Activated CD4-positive, CD25-positive, alpha-beta regulatory T cell (primary cell): ENCODE data around the gene EML2.
"Not testable (repeated sequence)": the region's sequence is repeated elsewhere in the genome, so short reads cannot be mapped to it uniquely, and the experiment has no call there.

Source experiments
- DNase-seq, 4 experiments: peaks; one replicate each; lab custom pipeline; 2025; lab: John Stamatoyannopoulos, UW

EML2 gene

DNA sequence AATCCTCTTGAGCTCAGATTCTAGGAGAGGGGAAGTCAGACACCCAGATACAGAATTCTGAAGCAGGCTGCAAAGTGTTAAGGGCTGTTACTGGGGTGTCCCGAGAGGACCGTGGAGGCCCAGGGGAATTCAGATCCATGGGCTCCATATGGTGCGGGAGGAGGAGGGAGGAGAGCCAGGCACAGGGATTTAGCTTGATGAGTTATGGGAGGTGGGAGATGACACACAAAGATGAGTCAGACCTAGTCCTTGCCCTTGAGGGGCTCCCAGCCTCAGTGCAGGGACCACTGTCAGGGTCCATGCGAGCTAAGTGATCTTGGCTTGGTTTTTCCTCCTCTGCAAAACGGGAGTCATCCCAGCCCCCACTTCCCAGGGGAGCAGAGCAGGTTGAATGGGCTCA lies 14.4 kb upstream of the EML2 start:
- DNase-seq, result no peak

DNA sequence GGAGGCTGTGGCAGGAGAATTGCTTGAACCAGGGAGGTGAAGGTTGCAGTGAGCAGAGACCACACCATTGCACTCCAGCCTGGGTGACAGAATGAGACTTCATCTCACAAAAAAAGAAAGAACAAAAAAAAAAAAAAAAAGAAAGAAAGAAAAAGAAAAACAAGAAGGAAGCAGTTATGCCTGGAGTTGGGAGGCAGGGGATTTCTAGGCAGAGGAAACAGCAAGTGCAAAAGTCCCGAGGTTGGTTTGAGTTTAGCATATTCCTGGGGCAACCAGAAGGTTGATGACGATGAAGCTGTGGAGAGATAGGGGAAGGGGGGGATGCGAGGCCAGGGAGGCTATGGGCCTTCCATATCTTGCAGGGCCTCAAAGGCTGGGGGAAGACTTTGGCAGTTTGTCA lies 11.5 kb upstream of the EML2 start:
- no peak for DNase-seq

DNA sequence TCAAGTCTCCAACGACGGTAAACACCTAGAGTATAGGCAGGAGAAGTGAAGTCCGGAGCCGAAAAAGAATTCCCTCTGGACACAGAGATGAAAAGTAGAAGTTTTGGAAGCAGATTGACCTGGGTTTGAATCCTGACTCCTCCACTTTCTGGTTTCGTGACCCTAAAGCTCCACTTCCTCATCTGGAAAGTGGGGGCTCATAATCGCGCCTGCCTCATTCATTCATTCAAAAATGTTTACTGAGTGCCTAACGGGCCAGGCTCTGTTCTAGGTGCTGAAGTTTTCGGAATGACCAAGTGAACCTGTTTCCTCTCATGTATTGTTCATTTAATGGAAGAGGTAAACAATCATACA lies 7.1 kb upstream of the EML2 start:
- DNase-seq, result no peak

DNA sequence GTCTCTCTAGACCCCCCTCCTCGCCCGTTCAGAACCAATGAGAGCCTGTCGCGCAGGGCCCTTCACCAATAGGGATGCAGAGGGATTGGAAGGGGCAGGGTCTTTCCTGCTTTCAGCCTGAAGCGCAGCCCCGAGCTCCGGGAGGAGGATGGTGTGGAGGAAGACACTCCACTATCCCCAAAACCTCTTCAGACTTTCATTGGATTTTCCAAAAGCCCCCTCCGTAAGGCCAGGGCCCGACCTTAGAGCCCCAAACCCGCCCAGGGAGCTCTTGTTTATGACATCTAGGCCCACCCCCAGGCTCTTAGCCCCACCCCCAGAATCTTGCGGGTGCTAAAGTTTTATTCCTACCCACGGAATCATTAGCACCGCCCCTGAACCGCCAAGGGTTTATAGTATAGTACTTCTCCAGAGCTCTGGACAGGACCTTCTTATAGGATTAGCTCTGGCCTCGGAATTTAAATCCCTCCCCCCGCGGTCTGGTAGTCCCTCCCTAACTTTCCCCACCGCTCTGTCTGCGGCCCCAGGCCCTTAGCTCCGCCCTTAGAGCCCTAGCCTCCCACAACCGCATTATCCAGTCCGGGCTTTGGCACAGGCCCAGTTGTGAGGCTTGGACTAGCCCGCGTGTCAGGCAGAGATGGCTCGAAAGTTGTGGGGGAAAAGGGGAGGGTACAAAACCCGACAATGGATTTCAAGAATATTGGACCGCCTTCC lies 6.6 kb upstream of the EML2 start:
- DNase-seq, result peak; percentile 42 to 66 (median 54)

DNA sequence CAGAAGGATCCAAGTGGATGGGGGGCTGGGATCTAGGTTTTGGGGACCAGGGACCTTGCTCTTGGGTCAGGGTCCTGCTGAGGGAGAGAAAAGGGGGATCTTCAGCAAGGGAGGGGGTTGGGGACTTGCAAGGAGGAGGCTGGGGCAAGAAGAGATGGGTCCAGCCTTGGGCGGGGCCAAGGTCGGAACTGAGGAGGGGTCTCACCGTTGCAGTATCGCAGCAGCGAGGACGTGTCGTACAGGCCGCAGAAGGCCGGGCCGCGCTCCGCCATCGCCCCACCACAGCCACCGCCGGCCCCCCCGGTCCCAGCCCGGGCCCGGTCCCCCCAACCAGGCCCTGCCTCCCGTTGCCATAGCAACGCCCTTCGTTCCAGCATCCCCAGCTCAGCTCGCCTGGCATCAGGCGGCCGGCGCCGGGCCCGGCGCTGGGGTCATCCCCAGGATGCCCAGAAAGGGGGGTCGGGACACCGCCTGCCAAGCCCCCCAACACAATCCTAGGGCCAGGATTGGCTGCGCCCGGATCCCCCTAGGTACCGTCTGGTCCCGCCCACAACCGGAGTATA lies 6.0 kb upstream of the EML2 start:
- DNase-seq, result no peak

DNA sequence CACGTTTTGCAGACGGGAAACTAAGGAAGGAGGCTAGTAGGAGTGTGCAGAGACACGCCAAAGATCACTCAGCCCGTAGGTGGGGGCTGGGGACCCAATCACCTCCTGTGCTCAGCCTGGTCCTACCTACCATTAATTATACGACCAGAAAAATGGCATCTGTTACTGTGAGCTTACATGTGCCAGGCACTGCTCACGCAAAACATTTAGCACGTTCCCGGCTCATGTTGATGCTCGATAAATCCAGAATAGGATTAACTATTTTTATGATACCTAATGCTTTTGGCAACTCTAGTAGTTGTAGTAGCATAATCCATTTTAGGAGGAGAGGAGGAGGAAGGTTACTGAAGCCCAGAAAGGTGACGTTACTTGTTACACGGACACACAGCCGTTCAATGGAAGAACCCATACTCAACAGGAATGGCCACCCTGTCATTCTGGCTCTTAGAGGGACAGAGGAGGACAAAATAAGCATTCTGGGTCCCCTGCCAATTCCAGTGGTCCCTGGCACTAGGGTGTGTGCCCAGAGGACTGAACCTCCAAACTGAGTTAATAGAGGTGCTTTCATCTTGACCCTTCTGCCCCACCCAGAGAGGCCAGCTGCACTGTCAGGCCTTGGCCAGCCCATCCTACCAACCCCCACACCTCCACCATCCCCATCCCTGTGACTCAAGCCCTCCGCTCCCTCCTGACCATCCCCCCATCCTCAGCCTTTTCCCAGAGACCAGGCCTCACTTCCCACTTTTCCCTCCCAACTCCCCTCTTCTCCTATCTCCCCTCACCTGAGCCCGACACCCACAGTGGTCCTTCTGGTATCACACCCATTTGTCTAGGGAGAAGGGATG lies 5.0 kb upstream of the EML2 start:
- DNase-seq, result no peak

DNA sequence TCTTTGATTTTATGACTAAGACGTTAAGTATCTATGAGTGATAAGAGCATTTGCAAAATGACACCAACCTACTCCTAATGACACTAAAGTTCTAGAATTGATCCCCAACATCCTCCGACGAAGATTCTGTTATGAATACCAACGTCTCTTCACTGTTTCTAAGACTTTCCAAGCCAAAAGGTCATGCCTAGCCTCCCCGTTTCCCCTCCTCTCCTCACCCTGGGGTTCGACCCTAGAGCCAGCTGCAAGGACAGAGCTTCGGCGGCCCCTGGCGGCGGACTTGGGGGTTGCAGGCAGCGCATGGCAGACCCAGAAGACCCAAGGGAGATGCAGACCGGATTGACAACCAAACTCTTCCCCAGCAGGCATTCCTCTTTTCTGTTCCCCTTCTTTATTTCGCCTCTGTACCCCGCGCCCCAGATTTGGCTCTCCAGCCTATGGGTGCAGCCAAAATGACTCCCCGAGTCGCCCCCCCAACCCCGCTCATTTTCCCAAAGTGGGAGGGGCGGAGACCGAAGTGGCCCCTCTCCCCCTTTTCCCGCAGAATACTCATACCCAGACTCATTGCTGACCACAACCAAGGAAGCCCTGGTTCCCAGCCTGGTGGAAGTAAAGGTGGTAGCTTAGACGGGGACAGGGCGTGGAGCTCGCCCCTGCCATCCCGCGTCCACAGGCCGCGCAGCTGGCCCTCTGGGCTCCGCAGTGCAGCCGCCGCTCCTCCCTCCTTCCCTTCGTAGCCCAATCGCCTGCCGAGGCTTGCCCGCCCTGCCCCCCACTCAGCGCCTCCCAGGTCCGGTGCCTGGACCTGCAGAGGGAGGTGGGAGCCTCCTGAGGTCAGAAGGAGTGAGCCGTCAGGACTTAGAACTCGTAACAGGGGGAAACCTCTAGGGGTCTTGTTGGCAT lies 4.1 kb upstream of the EML2 start:
- DNase-seq, result peak; percentile 75 to 97 (median 86)

DNA sequence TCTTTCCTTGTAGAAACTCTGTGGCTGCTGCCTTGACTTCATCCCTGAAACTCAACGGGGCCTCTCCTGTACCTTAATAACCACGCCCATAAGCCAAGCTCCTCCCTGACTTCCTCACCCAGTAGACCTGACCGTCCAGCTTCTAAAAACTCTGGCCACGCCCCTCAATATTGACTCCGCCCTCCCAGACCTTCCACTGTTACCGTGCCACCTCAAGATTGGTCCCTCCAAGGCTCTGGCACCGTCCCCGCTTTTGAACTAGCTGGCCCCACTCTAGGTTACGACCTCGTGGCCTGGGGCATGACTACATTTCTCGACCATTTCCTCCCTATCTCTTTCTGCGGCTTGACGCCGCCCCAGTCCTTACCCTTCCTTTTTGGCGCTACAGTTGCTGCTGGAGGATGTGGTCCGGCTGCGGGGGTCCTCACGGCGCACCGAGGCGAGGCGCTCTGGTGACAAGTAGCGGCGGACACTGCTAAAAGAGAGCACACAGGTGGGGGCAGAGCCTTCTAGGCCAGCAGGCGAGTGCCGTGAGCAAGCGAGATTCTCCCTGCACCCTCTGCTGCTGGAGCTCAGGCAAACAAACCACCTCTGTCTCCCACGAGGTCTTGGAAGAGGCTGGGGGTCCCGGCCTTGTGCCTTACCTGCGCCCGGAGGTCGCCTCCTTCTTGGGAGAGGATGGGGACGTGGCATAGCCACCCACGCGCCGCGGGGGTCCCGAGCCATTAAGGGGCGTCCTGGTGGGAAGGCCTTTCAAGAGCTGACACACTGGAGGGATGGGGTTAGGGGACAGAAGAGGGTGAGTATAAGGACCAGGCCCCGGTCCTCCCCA lies 2.3 kb upstream of the EML2 start:
- DNase-seq, result peak; percentile 16 to 74 (median 52)

DNA sequence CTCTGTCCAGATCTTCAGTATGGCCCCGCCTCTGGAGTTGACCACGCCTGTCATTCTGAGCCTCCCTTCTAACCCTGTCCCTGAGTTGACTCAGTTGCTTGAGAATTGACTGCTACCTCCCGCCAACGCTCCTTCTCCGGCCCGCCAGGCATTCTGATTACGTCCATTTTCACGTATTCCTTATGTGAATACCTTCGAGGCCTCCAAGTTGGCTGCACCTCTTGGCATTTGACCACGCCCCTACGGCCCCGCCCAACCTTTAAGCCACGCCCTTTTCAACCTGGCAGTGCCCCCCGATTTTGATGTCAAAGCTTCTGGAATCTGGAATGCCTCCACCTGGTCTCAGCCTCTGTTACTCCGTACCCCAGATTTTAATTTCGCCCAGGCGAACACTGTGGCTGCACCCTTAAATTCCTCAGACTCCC lies 1.7 kb upstream of the EML2 start:
- peak in 2 of 4 experiments; percentile 12 to 44 for DNase-seq

DNA sequence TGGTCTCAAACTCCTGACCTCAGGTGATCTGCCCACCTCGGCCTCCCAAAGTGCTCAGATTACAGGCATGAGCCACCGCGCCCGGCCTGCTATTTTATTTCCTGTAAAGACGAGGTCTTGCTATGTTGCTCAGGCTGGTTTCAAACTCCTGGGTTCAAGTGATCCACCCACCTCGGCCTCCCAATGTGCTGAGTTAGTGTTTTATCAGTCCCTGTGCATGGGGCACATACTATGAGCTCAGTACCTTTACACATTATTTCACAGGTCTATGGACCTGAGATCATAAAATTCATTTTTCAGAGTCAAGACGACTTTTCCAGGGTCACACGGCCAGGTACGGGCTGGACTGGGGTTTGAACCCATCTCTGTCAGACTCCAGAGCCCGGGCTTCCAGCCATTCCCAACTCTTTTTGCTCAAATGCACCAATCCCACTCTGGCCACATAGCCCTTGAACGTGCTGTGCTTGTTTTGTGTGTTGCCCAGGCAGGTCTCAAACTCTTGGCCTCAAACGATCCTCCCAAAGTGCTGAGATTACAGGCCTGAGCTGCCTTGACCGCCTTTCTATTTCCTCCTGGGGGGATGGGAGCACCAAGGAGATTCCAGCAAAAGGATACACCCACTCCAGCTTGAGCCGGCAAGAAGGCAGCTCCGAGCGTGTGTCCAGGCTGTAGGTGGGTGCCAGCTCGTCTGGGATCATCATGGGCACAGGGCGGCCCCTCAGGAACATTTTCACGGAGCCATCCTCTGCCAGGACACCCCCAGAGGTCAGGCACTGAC lies 1.1 kb downstream of the EML2 start:
- no peak for DNase-seq

DNA sequence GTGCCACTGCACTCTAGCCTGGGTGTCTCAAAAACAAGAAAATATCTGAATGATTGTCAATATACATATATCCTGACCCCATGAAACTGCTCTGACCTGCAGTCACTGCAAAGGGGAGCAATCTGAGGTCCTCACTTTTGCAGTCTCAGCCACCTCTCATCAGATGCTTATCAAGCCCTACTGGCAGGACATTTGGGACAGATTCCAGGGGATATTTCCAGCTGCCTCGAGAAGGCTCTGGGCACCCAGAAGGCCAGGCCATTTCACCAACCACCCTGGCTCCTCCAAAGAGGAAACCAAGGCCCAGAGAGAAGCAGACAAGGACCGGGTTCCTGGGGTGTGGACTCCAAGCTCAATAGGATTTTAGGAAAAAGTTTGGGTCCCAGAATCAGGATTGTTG lies 2.3 kb downstream of the EML2 start:
- DNase-seq, result no peak

DNA sequence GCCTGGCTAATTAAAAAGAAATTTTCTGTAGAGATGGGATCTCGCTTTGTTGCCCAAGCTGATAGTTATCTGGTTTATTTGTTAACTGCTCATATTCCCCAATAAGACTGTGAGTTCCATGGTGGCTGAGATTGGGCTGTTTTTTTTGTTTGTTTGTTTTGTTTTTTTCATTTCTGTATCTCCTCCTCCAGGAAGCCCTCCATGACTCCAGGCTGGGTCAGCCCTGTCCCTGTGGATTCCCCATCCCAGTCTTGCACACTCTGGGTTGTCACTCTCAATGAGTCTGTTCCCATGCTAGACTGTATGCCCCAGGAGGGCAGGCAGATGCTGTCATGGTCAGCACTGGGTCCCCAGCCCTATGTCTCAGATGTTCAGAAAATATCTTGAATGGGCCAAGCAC lies 2.9 kb downstream of the EML2 start:
- DNase-seq, result no peak

DNA sequence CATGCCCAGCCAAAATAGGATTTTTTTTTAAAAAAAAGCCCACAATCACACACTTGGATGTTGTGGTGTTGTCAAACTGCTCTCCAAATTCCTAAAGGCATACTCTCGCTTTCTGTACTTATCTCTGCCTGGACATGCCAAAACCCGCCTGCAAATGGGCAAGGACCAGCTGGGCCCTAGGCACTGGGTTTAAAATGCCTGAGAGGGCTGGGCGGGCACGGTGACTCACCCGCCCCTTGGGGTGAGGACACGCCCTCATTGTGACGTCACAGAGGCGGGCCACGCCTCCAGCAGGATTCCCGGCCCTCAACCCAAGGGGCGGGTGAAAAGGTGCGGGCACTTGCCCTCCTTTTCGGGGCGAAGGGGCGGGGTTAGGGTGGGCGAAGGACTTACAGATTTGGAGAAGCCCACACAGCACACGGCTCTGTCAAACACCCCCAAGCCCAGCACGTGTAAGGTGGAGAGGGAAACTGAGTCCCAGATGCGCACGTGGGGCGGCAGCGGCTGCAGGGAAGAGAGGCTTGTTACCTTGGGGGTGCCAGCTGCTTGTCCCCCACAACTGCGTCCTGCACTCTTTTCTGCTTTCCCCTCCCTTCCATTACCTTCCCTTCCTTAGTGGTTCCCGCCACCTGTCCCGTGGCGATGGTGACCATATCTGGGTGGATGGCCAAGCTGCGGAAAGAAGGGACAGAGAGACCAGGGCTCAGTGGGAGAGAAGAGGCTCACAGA lies 6.6 kb downstream of the EML2 start:
- peak in 2 of 4 experiments; percentile 11 to 24 for DNase-seq

DNA sequence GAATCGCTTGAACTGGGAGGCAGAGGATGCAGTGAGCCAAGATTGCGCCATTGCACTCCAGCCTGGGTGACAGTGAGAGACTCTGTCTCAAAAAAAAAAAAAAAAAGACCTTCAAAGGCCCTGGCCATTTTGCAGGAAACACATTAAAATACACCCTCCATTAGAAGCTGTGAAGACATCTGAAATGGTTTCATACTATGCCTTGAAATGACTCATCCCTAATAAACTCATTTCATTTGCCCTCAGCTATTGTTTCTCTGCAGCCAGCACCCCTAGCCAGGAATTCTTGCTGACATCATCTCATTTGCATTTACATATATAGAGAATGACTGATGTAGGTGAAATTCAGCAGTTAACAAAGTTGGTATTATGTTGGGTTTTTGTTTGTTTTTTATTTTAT lies 8.7 kb downstream of the EML2 start:
- DNase-seq, result no peak

DNA sequence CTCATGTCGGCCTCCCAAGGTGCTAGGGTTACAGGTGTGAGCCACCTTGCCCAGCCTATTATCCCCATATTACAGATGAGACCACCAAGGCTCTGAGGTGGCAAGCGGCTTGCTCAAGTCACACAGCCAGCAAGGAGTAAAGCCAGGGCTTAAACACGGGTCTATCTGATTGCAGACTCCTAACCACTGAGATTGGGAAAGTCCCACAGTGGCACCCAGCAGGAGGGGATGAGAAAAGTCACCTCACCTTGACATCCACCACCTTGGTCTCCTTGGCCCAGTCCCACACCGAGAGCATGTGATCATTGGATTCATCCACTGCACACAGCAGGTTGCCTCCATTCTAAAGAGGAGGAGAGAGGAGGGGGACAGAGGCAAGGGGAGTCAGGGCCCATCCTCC lies 9.5 kb downstream of the EML2 start:
- DNase-seq, result no peak

DNA sequence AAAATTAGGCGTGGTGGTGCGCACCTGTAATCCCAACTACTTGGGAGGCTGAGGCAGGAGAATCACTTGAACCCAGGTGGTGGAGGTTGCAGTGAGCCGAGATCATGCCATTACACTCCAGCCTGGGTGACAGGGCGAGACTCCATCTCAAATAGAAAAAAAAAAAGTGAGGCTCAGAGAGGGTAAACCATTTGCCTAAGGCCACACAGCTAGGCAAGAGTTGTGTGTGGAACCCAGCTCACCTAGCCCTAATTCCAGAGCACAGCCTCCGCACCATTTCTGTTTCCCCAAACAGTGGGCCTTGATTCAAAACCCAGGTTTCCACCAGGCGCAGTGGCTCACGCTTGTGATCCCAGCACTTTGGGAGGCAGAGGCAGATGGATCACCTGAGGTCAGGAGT lies 11.0 kb downstream of the EML2 start:
- not testable (repeated sequence) for DNase-seq

DNA sequence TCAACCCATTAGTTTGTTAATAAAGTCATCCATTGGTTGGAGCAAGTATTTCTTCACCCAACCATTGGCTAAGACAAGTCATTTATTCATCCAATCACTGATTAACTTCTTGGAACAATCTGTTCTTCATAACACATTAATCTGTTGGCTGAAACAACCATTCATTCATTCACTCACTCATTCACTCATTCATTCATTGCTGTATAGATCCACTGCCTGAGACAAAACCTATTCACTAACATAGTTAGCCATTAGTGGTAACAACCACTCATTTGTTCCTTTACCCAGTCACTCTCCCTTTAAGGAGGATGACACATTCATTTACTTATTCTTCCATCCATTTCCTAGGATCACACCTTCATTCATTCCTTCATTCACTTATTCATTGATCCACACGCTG lies 15.2 kb downstream of the EML2 start:
- no peak for DNase-seq

DNA sequence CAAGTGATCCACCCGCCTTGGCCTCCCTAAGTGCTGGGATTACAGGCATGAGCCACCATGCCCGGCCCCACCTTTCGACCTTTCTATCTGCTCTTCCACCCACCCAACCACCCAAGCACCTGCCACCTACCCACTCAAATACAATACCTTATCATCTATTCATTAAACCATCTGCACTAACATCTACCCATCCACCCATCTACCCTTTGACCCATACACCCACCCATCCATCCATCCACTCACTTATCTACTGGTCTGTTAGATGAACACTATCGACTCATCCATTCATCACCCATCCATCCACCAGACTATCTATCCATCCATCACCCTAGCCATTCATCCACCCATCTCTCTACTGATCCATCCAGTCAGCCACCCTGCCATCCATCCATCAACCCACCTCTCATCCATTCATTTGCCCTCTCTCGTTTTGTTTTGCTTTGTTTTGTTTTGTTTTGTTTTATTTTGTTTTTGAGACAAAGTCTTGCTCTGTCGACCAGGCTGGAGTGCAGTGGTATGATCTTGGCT lies 17.2 kb downstream of the EML2 start:
- DNase-seq, result no peak

DNA sequence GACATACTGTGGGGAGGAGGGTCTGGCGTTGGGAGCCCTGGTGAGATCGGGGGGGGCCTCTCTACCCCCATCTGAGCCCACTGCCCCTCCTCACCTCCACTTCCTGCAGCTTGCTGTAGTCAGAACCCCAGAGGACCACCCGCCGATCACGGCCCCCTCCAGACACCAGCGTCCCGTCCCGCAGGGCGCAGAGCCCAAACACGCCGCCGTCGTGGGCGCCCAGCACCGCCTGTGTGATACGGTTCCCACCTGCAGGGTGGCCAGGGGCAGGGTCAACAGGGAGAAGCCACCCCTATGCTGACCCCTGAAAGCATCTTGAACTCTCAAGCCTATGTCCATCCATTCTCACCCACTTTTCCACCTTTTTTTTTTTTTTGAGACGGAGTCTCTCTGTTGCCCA lies 17.8 kb downstream of the EML2 start:
- no peak for DNase-seq

DNA sequence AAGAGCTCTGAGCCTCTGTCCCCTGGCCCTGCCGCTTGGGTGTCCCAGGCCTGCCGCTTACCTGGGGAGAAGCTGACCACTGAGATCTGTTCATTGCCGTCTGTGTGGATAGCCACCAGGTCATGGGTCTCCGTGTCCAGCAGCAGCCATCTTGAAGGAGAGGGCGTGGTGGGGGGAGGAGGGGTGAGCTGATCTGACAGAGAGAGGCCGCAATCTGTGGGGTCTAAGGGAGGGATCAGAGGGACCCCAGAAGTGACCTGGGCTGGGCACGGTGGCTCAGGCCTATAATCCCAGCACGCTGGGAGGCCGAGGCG lies 22.5 kb downstream of the EML2 start:
- no peak for DNase-seq
